ENCODE data around the gene AUTS2. TPM values are rescaled to one million over a fixed set of nuclear protein-coding genes. Genes with fewer than 3 reads are reported as not detected.
A peak's percentile ranks its signal among the peaks of the same experiment; 100 is the strongest.

The AUTS2 gene
- total RNA-seq, 1 experiment from 2014 or later: 4.2 TPM

DNA sequence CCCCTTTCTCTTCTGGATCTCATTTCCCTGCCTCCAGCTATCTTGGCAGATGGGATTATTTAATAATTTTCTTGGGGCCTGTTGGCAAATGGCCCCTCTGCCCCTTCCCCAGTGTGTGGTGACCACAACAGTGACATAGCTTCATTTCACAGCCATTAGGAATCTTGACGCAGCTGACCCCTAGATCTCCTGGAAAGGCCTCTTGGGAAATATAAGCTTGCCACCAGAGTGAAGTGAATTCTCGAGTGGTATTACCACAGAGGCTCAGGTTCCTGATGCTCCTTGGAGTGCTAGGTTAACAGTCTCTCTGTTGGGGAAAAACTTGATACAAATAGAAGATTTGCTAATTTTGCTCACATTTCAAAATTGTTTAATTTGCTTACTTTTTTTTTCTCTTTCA lies 57.8 kb downstream of the AUTS2 start:
- DNase-seq (ENCODE audit: low spot score): no peak

DNA sequence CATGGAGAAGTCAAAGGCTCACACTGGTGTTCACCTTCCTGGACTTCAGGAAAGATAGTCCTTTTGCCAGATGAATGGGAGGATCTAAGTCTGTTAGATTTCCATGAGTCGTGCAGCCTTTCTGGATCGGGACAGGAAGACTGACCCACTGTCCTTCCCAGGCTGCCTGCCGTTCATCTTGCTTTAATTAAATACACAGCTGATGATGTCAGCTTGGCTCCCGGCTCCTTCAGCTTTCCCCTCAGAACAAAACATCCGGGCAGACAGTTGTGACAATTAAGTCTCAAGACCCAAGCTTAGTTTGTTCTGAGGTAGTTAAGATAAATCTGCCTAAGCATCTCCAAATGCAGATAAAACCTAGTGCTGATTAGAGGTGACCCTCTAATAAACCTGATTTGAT lies 58.6 kb downstream of the AUTS2 start:
- DNase-seq (ENCODE audit: low spot score): no peak

DNA sequence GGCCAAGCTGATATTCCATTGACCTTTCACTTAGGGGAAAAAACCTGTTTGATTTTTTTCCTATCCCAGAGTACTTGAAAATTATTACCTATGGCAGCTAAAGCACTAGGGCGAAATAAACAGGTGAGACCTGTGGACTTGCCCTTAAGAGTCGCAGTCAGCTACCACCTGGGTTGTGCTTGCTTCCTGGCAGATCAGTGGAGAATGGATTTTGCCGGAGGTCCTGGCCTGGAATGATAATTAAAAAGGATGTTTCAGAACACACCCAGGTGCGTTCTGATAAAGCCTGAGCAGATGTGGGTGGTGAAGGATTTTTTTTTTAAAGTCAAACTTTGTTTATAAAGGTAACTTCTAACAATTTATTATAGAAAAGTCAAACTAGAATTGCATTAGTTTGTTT lies 59.1 kb downstream of the AUTS2 start:
- DNase-seq (ENCODE audit: low spot score): no peak

DNA sequence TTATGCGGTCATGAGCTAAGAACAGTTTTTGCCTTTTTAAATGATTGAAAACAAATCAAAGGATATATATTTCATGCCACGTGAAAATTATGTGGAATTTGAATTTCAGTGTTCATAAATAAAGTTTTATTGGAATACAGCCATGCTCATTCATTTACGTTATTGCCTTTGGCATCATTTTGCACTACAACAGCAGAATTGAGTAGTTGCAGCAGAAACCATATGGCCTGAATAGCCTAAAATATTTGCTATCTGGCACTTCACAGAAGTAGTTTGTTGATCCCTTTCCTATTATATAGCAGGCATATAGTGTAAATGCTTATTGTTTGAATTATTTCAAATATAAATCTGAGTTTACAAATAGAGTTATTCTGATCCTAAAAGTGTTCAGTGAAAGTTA lies 59.7 kb downstream of the AUTS2 start:
- no peak for DNase-seq (ENCODE audit: low spot score)

DNA sequence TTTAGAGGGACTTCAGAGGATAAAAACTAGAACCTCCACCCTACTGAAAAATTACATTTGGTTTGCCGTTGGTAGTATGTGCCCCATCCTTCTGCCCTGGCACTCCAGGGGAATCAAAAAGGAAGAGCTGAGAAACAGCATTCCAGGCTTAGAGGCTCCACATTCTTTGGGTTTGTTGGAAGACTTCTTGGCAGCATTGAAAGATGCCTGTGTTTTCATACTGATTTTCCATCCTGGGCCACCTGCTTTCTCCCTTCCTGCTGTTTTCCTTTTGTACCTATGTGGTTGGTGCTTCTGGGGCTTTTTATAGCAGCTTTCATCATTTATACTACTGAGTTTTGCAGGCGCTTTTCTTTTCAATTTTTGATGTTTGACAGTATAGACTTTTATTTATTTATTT lies 61.7 kb downstream of the AUTS2 start:
- no peak for DNase-seq (ENCODE audit: low spot score)

DNA sequence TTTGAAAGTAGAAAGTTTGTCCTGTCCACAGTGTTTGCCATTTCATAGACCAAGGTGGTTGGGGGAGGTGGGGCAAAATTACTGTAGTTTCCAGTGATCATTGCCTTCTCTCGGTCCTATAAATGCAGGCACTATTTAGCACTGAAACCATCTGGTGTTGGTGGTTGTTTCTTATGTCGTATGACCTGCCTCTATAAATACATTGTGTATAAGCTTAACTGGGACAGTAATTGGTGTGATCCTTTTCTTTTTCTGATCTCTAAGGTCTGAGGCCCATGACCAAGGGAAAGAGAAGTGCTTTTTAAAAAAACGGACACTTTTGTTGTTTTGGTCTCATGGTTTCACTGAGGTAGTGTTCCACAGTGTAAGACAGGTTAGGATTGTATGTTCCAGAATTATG lies 63.1 kb downstream of the AUTS2 start:
- DNase-seq (ENCODE audit: low spot score): no peak

DNA sequence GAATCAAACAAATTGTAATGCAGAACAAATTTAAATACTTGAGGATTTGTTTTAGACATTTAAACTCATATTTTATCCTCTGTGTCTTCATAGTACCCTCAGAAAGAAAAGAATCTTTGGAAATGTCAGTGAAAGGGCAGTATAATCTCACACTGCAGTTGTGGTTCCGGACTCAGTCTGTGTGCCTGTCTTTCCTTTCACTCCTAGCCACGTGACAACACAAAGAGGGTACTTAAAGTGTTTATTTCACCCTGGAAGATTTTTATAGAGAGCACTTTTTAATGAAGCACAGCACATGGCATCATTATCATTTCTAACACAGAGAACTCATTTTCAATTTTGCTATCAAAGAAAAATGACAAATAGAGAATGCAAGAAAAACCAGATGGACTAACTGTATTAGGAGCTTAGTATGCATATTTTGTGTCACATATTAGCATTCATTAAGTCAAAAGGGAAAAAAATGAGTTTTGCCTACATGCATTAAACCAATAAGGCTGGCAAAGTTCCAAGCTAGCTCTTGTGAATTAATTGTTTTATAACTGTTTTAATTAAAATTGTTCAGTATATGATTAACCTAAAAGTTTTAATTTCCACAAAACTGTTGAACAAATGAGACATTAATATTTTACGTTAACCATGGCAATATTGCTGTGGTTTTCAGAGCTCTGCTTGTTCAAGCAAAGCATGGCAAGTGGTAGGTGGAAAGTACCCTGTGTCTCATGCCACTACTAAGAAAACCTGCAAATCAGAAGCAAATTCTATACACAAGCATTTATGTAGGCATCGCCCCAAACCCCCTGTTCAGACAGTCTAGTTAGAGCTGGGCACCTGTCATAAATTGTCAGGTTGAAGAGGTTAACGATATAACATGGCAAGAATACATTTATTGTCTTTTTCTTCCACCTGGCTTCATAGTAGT lies 65.9 kb downstream of the AUTS2 start:
- no peak for DNase-seq (ENCODE audit: low spot score)

DNA sequence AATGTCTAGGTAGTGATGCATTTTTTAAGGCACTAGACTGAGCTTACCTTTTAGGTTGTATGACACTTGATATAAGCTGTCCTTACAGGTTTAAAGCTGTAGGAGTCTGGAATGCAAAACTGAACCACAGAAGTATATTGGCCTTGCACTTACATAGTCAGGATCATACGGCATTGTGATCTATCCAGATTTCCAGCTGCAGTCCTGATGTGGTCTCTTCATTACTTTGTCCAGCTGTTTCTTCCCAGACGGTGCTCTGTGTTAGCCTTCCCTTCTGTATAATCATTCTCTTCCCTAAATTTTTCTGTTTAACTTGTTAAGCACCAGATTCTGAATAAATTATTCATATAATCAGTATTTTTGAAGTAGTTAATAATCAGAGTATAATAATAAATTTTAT lies 67.1 kb downstream of the AUTS2 start:
- no peak for DNase-seq (ENCODE audit: low spot score)

DNA sequence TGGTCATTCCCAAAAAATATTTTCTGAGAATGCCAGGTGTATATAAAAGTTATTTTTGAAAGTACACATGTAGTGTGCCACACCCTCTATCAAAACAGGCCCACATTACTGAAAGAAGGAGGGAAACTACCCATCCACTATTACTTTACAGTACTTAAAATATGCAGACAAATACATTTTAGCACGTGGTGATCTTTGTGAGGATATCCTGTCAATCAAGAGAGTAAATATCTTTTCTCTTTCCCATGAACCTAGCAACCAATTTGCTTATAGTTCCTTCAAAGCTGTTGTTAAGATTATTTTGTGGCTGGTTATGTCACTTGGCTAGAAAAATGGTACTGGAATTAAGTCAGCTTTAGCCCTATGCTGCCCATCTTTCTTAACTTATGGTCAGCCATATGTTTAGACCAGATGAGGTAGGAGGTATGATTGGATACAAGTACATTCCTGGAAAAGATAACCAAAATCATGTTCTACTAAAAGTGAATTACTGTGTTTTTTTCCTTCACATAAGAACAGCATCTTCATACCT lies 70.1 kb downstream of the AUTS2 start:
- DNase-seq (ENCODE audit: low spot score): no peak

DNA sequence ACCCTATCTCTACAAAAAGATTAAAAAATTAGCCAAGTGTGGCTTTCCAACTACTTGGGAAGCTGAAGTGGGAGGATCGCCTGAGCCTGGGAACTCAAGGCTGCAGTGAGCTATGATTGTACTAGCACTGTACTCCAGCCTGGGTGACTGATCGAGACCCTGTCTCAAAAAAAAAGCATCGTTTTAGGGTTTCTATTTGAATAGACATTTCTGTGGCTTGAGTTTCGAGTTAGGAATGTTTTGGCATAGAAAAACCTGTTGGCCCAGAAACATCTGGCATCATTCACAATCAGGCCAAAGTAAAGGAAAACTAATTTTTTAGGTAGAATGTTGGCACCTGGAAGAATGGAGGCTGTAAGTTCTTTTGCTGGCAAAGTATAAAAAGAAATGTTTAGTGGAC lies 72.4 kb downstream of the AUTS2 start:
- DNase-seq (ENCODE audit: low spot score): no peak

DNA sequence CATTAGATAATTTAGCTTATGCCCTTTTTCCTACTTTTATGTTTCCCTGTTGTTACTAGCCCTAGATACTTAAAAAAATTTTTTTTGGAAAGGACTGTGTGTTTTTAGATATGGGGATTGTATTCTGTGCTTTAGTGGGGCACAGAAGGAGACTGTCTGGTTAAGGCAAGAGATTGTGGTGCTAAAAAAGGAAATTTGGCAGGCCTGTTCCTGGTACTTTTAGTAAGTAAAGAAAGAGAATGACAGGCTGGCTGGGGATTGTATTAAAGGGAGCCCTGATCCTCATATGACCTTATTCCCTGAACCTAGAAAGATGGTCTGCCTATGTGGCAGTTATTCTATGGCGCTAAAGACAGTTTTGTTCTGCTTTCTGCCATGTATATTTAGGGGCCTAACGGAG lies 74.8 kb downstream of the AUTS2 start:
- DNase-seq (ENCODE audit: low spot score): no peak

DNA sequence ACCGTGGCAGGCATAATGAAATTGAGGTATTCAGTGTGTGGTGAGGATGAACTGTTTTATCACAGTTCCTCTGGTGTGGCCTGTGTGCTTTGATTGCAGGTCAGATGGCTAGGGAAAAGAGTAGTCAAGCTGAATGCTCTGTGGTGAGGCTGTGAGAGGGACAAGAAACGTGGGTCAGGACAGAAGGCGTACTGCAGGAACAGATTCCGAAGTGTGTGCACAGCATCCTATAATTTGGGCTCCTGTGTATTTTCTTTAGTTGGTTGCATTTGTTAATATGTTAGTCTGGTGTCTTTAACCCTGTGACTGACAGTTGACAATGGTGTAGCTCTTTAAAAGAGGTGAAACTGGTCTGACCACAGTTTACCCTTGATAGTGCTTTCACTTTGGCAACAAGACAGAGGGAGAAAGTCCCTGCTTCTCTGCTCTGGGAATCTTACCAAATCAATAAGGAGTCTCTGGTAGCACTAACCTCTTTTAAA lies 76.5 kb downstream of the AUTS2 start:
- peak; percentile 18 for DNase-seq (ENCODE audit: low spot score)

DNA sequence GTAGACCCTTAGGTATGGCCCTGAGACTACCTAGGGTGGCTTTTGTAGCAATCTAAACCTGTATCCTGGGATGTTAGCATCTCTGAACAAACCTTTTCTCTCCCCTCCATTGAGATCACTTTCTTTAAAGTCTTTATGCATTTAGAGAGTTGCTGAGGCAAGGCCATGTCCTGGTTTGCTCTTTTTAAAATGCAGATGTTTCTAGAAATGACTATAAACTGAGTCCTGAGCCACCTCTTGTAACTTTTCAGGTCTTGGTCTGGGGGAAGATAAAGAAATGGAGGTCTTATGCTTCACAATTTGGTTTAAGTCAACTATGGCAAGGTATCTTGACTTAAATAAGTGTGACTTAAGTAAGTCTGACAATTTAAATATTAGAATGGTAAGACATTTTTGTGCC lies 78.0 kb downstream of the AUTS2 start:
- no peak for DNase-seq (ENCODE audit: low spot score)

DNA sequence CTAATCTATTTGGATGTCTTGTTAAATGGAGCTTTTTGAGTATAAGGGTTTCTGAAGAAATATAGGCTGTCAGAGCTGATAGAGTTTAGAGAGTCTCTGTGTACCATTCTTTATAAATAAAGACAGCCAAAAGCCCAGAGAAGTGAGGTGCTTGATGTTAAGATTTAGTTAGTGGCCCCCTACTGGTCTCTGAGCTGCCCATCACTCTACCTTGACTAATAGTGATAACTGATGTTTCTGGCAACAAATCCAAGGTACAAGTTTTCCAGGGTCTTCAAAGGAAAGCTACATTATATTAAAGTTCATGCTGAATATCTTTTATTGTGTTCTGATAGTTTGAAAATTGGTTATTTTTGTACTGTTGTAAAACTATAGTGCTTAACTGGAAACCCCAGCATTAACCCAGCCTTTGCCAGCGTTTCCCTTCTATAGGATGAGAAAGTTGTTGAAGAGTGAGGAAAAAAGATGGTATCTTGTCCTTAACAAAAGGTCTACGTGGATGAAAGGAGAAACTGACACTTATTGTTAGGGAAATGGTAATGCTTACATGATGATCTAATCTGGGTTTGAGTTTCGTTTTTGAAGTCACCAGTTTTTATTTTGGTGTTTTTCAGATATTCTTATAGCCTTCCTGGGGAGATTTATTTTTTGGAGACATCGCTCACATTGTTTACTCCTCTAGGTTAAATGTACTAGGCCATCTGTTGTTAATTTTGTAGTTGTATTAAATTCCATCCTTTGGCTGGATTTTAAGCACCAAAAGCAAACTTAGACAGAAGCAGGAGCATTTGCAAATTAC lies 79.0 kb downstream of the AUTS2 start:
- DNase-seq (ENCODE audit: low spot score): peak; percentile 20

DNA sequence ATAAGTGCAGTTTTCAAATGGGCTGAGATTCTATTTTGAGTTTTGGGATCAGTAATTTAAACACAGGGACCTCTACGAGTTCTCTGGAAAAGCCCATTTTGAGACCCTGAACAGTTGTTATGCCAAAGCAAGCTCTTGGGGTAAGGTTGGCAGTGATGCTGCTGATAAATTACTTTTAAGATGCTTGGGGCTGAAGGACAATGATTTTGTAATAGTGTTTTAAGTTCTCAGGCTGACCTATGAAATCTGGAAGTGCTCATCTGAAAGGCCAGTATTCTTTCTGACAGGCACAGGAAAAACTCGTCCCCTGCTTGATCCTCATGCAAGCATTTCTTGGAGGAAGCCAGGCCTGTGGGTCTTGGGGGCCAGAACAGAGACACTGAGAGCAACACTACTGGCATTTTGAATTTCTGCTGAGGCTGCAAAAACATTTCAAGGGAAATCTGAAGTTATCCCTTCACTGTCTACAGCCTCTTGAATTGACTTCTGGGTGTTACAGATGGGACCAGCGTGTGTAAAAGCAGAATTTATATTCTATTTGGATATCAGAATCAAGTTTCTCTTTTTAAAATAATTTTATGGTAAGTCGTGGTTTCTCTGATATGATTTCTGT lies 79.7 kb downstream of the AUTS2 start:
- DNase-seq (ENCODE audit: low spot score): no peak

DNA sequence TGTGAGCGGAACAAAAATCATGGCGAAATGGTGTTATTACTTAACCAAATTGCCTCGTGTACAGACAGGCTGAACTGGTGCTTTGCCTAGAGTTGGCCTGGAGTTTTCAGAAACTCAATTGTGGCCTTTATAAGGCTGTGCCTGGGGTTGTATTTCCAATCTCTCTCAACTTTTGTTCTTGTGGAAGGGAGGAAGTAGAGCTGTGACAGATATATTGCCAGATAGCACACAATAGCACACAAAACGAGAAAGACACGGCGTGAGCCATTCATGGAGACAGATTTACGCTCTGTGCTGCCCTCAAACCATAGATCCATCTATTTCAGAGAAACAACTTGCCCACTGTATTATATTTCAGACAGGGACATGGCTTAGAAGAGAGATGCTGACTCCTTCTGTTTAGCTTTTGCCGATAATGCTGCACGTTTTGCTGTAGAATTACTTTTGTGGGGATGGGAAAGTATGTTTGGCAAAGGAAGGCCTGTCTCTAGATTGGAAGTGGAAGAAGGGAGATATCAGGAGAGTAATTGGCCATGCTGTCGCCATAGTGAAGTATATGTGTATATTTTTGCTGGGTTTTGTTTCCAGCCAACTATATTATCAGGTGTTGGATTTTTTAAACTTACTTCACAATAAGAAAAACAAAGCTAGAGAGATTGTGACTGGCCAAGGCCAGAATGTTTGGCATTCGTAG lies 80.4 kb downstream of the AUTS2 start:
- no peak for DNase-seq (ENCODE audit: low spot score)

DNA sequence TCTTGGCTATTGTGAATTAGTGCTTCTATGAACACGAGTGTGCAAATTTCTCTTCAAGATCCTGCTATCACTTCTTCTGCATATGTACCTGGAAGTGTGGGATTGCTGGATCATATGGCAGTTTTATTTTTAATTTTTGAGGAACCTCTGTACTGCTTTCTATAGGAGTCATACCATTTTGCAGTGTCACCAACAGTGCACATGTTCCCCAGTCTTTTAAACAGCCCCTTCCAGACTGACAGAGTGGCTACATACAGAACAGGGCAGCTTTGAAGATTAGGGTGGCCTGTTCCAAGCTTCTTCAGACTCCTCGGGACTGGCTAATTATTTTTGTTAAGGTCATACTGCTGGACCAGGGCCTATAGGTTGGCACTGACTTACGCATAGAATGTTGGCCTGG lies 82.9 kb downstream of the AUTS2 start:
- DNase-seq (ENCODE audit: low spot score): no peak

DNA sequence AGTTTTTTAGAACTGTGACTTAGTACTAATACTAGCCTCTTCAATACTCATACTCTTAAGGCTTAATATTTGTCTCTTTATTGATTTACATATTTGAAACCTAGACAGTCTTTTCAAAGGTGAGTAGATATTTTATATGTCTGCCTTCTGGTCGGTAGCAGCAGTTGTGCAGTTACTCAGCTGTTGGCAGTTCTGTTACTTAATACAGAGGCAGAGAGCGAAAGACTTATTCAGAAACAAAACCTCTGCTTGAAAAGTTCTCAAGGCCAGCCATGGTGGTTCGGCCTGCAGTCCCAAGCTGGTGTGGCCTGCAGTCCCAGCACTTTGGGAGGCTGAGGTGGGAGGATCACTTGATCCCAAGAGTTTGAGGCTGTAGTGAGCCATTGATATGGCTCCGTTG lies 84.2 kb downstream of the AUTS2 start:
- DNase-seq (ENCODE audit: low spot score): no peak

DNA sequence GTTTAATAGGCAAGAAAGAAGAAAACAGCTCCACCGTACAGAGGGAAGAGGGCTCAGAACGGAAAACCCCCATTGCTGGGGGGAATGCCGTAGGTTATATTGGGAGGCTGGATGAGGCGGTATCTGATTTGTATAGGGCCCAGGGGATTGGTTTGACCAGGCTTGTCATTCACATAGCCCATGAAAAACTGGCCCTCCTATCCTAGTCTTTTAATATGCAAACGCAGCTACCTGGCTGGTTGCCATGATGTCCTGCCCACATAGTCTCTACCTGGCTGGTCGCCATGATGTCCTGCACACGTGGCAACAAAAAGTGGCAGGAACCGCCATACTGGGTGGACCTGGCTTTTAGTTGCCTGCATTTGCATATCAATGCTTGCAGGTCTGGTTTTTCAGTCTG lies 84.7 kb downstream of the AUTS2 start:
- DNase-seq (ENCODE audit: low spot score): no peak

DNA sequence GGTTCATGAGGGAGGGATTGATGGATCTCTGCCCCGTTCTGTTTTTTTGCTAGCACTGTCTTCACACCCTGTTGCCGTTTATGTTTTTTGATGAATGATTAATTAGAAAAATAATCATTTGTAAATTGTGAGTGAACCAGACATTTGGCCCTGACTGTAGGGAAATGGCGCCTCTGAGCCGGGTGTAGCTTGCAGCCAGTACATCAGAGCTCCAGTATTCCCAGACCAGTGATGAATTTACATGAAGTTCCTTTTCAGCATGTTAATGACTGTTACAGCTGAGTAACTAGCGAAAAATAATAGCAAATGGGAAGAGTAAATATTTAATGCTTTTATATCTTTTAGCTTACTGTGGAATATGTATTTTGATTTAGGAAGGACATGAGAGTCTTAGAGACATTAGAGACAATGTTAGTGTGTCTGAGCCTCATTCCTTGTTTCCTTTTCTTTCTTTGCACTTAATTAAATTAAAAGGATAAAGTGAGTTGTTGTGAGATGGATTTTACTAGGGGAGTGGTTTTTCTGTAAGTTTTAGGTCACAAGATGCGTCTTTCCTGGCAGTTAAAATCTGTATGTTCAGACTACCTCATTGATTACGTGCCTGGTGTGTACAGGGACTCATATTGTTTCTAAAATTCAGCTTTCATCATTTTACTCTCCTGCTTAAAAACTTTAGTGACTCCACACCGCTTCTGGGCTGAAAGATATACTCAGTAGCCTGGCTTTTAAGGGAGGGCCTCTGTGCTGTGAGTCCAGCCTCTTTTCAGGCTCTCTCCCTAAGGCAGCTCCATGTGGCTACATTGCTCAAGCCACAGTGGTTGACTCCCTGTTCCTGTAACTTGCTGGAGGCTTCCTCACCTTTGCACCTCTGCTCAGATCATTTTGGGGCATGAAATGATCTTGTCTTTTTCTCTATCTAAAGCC lies 86.4 kb downstream of the AUTS2 start:
- DNase-seq (ENCODE audit: low spot score): no peak
